Hematopoietic multipotent progenitor cell treated with erythropoietin and hydrocortisone succinate and interleukin-3 and kit ligand, for 17 days (in vitro differentiated cells): Measurements from ENCODE around the gene LTA4H.

Experiments
- DNase-seq: peaks from one replicate; pipeline ENCODE4 v3.0.0-alpha.2; 2015; ENCODE audit warnings: low spot score

The LTA4H gene

GRCh38 chr12:96034621-96035282, 635 bp downstream of the LTA4H start:
- DNase-seq = peak; percentile 13

DNA sequence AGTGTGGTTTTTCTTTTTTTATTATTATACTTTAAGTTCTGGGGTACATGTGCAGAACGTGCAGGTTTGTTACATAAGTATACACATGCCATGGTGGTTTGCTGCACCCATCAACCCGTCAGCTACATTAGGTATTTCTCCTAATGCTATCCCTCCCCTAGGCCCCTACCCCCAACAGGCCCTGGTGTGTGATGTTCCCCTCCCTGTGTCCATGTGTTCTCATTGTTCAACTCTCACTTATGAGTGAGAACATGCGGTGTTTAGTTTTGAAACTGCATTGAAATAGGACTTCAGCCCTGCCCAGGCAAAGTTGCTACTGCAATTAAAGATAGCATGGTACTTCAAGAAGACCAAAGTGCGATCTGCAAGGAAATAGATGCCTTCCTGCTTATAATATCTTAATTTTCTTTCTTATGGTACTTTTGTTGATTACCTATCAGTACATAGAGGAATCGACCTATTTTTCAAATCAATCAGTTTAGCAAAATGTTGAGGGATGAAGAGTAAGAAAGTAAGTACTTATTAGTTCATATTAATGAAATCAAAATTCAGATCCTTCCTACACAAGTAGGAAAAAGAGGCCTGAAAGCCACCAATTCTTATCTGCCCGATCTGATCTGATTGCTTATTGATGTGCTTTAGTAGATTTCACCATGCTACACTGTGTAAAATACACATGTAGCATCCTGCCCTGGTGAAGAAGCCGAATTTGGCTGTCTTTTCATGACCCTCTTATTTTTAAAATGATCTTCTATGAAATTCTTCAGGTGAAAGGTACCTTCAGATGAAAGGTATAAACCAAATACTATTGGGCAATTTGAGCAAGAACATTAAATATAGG, 1.6 kb downstream of the LTA4H start:
- no peak for DNase-seq

GRCh38 chr12:96029826-96030225, 5.6 kb downstream of the LTA4H start:
- DNase-seq = no peak

DNA sequence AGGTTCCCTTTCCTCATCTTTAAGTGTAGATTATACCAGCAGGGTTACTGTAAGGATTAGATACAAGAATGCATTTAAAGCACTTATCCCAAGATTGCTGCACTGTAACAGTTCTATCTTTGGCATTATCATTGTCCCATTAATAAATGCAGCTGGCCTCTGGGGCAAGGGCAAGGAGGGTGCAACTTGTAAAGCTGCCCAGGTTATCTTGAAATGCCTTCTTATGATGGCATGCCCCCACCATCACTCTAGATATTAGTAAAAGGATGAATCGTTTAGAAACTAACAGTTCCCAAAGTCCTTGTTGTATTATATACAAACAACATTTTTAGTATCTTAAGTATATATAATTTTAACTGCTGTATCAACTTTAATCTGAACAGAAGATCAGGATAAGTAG, 6.8 kb downstream of the LTA4H start:
- no peak for DNase-seq

GRCh38 chr12:96026331-96026730, 9.1 kb downstream of the LTA4H start:
- no peak for DNase-seq

DNA sequence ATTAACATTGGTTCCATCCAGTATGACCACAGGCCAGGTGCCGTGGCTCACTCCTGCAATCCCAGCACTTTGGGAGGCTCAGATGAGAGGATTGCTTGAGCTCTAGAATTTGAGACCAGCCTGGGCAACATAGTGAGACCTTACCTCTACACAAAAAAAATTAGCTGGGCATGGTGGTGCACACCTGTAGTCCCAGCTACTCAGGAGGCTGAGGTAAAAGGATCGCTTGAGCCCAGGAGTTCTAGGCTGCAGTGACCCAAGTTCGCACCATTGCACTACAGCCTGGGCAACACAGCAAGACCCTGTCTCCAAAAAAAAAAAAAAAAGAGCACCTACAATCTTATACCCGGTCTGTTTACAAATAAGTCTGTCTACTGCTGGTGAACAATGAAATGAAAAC, 9.9 kb downstream of the LTA4H start:
- no peak for DNase-seq

DNA sequence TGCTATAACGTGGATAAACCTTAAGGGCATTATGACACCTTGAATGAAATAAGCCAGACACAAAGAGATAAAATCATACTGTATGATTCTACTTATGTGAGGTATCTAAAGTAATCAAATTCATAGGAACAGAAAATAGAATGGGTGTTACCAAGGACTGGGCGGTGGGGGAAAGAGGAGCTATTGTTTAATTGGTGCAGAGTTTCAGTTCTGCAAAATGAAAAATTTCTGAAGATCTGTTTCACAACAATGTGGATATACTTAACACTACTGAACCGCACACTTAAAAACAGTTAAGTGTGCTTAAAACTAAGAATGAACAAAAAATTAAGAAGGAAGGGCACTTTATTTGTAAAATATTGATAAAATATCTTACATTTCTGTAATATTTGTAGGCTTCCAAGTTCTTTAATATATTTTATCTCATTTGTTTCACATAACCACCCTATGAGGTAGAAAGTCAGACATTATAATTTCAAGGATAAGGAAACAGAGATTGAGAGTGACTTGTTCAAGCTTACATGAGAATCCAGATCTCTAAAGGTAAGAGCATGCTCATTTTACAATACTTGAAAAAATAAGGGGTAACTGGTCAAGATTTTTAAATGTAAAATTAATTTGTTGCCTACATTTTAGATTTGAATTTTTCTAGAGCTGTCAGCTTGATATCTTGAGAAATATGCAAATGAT, 14.9 kb downstream of the LTA4H start:
- DNase-seq = no peak

GRCh38 chr12:96015672-96016071, 19.7 kb downstream of the LTA4H start:
- no peak for DNase-seq

DNA sequence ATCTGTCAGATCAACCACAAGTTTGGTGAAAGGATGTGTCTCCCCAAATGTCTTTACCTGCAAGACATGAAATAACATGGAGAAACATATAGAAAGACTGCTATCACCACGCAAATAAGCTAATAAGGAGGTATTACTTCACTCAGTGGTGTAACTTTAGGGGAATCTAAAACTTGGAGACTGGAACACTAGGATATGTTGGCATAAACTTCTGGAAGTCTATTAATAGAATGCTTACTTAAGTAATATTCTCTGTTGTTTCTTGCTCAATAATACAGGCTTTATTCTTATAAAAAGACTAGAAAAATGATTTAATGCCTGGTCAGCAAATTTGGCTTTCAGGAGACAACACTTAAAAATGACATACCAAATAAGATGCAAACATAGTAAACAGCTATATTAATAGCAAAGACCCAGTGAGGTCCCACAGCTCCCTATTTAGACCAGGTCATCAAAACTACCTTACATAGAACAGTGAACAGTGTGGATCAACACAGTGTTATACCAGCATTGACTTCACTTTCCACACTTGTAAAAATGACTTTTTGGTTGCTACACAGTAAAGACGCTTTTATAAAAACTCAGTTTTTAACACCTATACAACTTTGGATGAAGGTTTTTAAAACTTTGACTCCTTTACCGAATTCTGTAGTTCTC, 20.3 kb downstream of the LTA4H start:
- DNase-seq = no peak

DNA sequence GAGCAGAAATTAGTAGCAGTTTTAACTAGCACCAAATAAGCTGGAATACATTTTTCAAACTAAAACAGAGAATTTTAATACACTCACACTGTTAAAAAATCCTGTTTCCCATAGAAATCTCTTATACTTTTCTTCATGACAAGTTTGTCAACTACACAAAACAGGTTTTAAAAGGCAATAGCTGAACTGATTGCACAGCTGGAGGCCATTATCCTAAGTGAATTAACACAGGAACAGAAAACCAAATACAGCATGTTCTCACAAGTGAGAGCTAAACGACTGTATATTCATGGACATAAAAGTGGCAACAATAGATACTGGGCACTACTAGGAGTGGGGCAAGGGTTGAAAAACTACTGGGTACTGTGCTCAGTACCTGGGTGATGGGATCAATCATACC, 27.7 kb downstream of the LTA4H start:
- DNase-seq = no peak

GRCh38 chr12:96006727-96007126, 28.7 kb downstream of the LTA4H start:
- DNase-seq = peak; percentile 26

DNA sequence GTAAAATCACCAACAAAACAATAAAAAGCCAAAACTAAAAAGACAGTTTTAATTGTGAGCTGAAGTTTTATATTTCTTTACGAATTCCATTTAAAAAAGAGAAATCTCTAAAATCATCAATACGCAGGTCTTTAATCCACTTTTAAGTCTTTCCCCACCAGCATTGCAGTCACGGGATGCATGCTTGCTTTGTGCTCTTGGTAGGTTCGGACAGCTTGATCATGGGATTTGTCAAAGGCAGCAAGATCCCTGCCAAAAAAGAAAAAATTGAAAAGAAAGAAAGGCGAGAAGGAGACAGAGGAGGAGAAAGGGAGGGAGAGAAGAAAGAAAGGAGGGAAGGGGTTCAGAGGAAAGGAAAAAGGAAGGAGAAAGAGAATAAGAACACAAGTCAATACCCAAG, 34.5 kb downstream of the LTA4H start:
- no peak for DNase-seq

GRCh38 chr12:95999484-95999883, 35.9 kb downstream of the LTA4H start:
- DNase-seq = no peak

DNA sequence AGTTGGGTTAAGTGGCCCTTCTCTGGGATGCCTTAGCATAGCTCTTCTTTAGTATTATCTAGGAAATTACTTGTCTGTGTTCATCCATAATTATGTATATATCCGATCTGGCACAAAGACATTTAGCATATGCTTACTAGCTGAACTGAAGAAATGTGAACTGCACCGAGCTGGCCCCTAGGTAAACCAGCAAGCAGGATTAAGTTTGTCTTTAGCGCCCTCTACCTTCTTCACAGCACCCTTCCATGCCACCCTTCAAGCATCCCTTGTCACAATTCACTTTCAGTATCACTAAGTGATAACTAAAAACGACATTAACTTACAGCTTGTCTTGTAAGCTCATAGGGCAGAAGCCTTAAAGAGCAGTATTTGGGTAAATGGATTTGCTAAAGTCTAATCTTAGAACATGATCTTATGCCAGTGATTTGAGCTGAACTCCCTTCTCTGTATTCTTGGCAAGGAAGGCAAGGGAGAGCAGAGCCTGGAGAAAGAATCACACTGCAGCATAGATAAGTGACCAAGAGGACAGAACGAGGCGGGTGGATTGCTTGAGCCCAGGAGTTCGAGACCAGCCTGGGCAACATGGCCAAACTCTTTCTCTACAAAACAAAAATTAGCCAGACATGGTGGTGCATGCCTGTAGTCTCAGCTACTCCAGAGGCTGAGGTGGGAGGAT, 36.6 kb downstream of the LTA4H start:
- peak; percentile 39 for DNase-seq

DNA sequence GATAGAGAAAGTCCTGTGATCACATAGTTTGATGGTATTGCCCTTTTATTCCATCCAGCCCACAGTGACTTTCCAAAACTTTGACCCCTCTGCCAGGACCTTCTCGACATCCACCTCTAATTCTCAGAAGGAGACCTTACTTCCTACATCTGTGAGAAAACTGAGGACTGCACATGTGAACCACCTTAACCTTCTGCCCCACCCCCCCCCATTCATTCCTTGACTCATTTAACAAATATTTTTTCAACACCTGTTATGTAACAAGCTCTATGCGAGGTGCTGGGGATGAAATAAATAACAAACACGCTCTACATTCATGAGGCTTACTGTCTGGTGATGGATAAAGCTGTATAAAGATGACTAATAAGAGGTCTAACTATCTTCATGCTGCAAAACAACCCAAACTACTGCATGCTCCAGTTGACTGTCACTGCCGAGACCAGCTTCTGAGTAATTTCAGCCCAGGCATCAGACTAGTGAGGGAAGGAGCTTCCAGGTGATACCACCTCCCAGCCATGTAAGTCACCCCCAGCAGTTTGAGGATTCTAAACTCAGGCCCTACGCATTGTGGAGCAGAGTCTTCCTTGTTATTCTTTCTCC, 37.4 kb downstream of the LTA4H start:
- no peak for DNase-seq

DNA sequence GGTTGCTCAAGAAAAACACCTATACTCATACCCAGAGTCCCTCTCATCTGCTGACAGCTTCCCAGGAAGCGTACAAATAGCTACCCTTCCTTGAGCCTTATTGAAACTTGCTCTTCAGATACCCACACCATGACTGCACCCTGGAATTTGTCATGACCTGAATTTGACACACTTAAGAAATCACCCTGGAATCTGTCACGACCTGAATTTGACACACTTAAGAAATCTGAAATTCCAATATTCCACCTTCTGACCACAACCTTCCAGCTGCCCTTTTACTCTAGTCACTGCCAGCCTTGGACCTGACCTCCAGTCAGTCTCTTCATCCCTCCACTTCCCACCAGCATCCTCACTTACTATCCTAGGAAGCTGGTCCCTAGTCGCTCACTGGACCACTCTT, 38.1 kb downstream of the LTA4H start:
- no peak for DNase-seq

DNA sequence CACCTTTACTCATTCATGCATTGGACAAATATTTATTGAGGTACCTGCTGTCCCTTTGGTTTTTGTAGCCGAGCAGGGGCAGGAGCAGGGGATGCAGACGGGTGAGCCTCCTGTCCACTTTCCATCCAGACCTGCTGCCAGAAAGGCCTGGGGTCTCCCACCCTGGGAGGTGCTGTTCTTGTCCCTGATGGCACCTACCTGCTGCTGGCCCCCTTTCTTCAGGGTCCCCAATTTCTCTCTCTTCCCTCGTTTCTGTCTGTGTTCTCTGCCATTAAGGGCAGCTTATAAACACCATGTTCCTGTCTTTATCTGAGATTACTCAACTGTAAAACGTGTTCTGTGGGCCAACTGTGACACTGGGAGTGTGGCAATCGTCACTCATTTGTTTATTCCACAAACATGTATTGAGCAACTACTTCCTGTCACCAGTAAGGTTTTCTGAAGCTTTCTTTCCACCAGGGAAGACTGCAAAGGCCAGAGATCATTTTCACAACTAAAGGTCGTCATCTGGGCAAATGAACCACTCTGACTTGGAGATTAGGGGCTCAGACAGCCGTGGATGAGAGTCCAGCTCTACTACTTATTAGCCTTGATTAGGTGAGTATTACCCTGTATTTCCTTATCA, 39.2 kb downstream of the LTA4H start, which contains the start of gene HAL:
HAL (minus strand) TSS at position 311 of the 625 bp plus-strand sequence. CDS start 434 bp downstream, outside the sequence.
- DNase-seq = no peak

GRCh38 chr12:95995238-95996031, 40.0 kb downstream of the LTA4H start:
- no peak for DNase-seq

DNA sequence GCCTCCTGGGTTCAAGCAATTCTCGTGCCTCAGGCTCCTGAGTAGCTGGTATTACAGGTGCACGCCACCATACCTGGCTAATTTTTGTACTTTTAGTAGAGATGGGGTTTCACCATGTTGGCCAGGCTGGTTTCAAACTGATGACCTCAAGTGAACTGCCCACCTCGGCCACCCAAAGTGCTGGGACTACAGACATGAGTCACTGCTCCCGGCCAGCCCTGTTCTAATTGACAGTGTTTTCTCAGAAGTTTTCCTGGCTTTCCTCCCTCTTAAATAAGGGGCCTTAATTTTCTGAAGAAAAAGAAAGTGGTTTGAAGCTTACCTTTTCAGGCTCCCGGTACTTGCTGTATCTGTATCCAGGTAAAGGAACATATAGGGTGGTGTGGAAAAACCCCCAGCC, 40.9 kb downstream of the LTA4H start:
- DNase-seq = no peak

DNA sequence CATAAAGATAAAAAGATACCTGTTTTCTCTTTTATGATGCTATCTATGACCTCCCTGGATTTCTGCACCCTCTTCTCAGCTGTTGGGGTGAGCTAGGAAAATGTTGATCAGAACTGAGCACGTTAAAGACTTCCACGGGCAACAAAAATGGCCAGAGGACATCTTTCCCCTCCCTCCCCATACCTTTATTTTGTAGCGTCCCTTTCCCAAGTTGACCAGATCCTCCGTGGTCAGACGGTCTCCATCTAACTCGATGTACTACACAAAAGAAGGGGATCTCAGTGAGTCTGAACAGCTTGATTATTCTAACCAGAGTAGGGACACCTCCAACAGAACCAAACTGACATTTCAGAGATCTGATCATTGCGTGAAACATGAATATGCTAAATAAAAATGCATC, 41.5 kb downstream of the LTA4H start:
- DNase-seq = no peak
